ENCODE measurements around the gene TTN.

- TF ChIP-seq ZC3H10 (CRISPR knock-in tag; IDR thresholded peaks at IDR 0.05) (no peak), GLIS3 (CRISPR knock-in tag; IDR thresholded peaks at IDR 0.05) (no peak), ZNF565 (CRISPR knock-in tag; conservative IDR thresholded peaks at IDR 0.05; ENCODE audit: low read depth) (no peak), ZNF70 (CRISPR knock-in tag; IDR thresholded peaks at IDR 0.05) (no peak), SNAI2 (CRISPR knock-in tag; IDR thresholded peaks at IDR 0.05) (no peak), CSRNP3 (CRISPR knock-in tag; IDR thresholded peaks at IDR 0.05) (no peak), PATZ1 (CRISPR knock-in tag; IDR thresholded peaks at IDR 0.05; ENCODE audit: borderline replicate concordance) (no peak), CSDC2 (CRISPR knock-in tag; IDR thresholded peaks at IDR 0.05) (no peak), ZFP3 (CRISPR knock-in tag; IDR thresholded peaks at IDR 0.05) (no peak)
Measured at GRCh38 chr2:178827739-178828485, 20.7 kb upstream of the TTN start.

All from SK-N-SH treated with all-trans-retinoic acid at 6 μM for 48 hours (cell line).